Gastroesophageal sphincter (tissue), 3 donors: Measurements from ENCODE around the gene KCNH1.

Experiments
- EP300 ChIP-seq: sonication (generic); formaldehyde crosslinking; IDR thresholded peaks from one replicate; pipeline ENCODE4 v1.6.1; 2017; ENCODE audit warnings: antibody characterized with exemption, mild to moderate bottlenecking
- POLR2A ChIP-seq, 2 donors: fragments of 450-650 bp; IDR thresholded peaks; one replicate each; pipeline ENCODE4 v1.6.1; 2017; ENCODE audit warnings: antibody characterized with exemption in 2 of 2, mild to moderate bottlenecking in 2 of 2, moderate library complexity in 1 of 2
- POLR2AphosphoS5 ChIP-seq: sonication (generic); formaldehyde crosslinking; IDR thresholded peaks from one replicate; pipeline ENCODE4 v1.6.1; 2017; ENCODE audit warnings: antibody characterized with exemption
- TF ChIP-seq, protein P1 (sequence below), 4 experiments: fragments of 200-600 bp in 2 of 4; fragments of 450-650 bp in 2 of 4; sonication (generic) in 1 of 4; IDR thresholded peaks; one replicate each; pipeline ENCODE4 v1.5.1; 2017 to 2019; ENCODE audit warnings: antibody characterized with exemption in 4 of 4, mild to moderate bottlenecking in 2 of 4, moderate library complexity in 2 of 4

DNA sequence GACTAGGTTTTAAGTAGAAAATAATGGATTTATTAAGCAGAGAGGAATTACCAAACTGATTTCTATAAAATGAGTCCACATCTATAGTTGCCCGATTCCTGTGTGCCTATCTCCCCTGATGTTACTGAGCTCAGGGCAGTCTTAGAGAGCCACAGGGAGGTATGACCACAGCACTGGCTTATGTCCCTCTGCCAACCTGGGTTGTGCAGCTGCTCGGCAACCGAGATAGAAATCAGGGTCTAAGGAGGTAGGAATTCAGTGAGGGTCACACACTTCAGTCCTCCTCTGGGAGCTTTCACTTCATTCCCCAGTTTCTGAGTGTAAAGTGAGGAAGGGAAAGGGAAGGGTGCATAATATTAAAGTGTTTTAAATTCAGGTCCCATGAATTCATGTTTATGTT, 386.8 kb downstream of the KCNH1 start:
- TF ChIP-seq POLR2AphosphoS5, result no peak
- TF ChIP-seq EP300, result no peak
- TF ChIP-seq POLR2A (IDR thresholded peaks at IDR 0.05), result no peak
- TF ChIP-seq, protein P1, sequence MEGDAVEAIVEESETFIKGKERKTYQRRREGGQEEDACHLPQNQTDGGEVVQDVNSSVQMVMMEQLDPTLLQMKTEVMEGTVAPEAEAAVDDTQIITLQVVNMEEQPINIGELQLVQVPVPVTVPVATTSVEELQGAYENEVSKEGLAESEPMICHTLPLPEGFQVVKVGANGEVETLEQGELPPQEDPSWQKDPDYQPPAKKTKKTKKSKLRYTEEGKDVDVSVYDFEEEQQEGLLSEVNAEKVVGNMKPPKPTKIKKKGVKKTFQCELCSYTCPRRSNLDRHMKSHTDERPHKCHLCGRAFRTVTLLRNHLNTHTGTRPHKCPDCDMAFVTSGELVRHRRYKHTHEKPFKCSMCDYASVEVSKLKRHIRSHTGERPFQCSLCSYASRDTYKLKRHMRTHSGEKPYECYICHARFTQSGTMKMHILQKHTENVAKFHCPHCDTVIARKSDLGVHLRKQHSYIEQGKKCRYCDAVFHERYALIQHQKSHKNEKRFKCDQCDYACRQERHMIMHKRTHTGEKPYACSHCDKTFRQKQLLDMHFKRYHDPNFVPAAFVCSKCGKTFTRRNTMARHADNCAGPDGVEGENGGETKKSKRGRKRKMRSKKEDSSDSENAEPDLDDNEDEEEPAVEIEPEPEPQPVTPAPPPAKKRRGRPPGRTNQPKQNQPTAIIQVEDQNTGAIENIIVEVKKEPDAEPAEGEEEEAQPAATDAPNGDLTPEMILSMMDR (IDR thresholded peaks at IDR 0.05), result no peak
